HEK293 (cell line): ENCODE measurements around the gene HRK.

Experiments
- CTCF ChIA-PET: fragments of 350-600 bp; formaldehyde crosslinking; extraction: SDS; loops from one replicate; lab custom pipeline; 2021; ENCODE audit warnings: antibody characterized with exemption; lab: Yijun Ruan, JAX
- POLR2A ChIA-PET: fragments of 300-600 bp; formaldehyde crosslinking; extraction: SDS; loops from one replicate; lab custom pipeline; 2020; ENCODE audit warnings: antibody characterized with exemption, inconsistent platforms; lab: Yijun Ruan, JAX
- H3K27ac ChIP-seq: fragments of 200-500 bp; sonication (Bioruptor generic); 2 replicates; pipeline ENCODE4 v1.5.1; 2014; ENCODE audit warnings: low read depth, low read length, control low read depth, inconsistent platforms; ENCODE audit errors: extremely low read depth
- H3K36me3 ChIP-seq, 2 experiments: fragments of 200-500 bp in 1 of 2; sonication (Bioruptor generic) in 1 of 2; 1 replicate in 1 of 2; 2 replicates in 1 of 2; pipeline ENCODE4 v1.5.1; 2014 to 2017; ENCODE audit warnings: inconsistent platforms in 2 of 2, low read length in 2 of 2; ENCODE audit not compliant: control insufficient read depth in 2 of 2, insufficient read depth in 1 of 2
- H3K4me1 ChIP-seq: fragments of 200-500 bp; sonication (Bioruptor generic); 2 replicates; pipeline ENCODE4 v1.5.1; 2014; ENCODE audit warnings: mild to moderate bottlenecking, low read length, inconsistent platforms; ENCODE audit not compliant: control insufficient read depth, insufficient read depth
- H3K4me3 ChIP-seq: 2 replicates; pipeline ENCODE4 v1.5.1; 2011; ENCODE audit warnings: low read depth, mild to moderate bottlenecking, control low read depth, low read length, moderate library complexity
- H3K9me3 ChIP-seq: fragments of 200-500 bp; sonication (Bioruptor generic); 2 replicates; pipeline ENCODE4 v1.5.1; 2014; ENCODE audit warnings: low read depth, low read length, inconsistent platforms; ENCODE audit not compliant: control insufficient read depth, insufficient read depth
- INSM2 ChIP-seq: fragments of 450-650 bp; formaldehyde crosslinking; IDR thresholded peaks from 2 replicates; pipeline ENCODE4 v1.5.1; 2016; ENCODE audit warnings: missing biosample characterization, missing genetic modification characterization
- KLF9 ChIP-seq: fragments of 450-650 bp; formaldehyde crosslinking; IDR thresholded peaks from 2 replicates; pipeline ENCODE4 v1.5.1; 2016; ENCODE audit warnings: missing biosample characterization, missing genetic modification characterization, low read depth
- OVOL3 ChIP-seq: fragments of 450-650 bp; formaldehyde crosslinking; IDR thresholded peaks from 2 replicates; pipeline ENCODE4 v1.5.1; 2016; ENCODE audit warnings: missing biosample characterization, missing genetic modification characterization
- RBAK ChIP-seq: fragments of 450-650 bp; formaldehyde crosslinking; IDR thresholded peaks from 2 replicates; pipeline ENCODE4 v1.5.1; 2016; ENCODE audit warnings: missing biosample characterization, missing genetic modification characterization
- SCRT2 ChIP-seq: fragments of 450-650 bp; formaldehyde crosslinking; IDR thresholded peaks from 2 replicates; pipeline ENCODE4 v1.5.1; 2016; ENCODE audit warnings: missing biosample characterization, missing genetic modification characterization
- SETDB1 ChIP-seq: IDR thresholded peaks from one replicate; pipeline ENCODE4 v1.6.1; 2017; ENCODE audit warnings: mild to moderate bottlenecking, low read length, moderate library complexity, mixed read lengths; ENCODE audit not compliant: insufficient read length
- SP3 ChIP-seq: fragments of 450-650 bp; formaldehyde crosslinking; IDR thresholded peaks from 2 replicates; pipeline ENCODE4 v1.5.1; 2016; ENCODE audit warnings: missing biosample characterization, missing genetic modification characterization
- ZBTB8A ChIP-seq: fragments of 450-650 bp; formaldehyde crosslinking; IDR thresholded peaks from 2 replicates; pipeline ENCODE4 v1.5.1; 2016; ENCODE audit warnings: missing biosample characterization, missing genetic modification characterization
- ZFP37 ChIP-seq: fragments of 450-650 bp; formaldehyde crosslinking; IDR thresholded peaks from 2 replicates; pipeline ENCODE4 v1.5.1; 2016; ENCODE audit warnings: missing biosample characterization, missing genetic modification characterization
- ZIC2 ChIP-seq: fragments of 450-650 bp; formaldehyde crosslinking; IDR thresholded peaks from 2 replicates; pipeline ENCODE4 v1.5.1; 2016; ENCODE audit warnings: missing biosample characterization, missing genetic modification characterization
- ZNF10 ChIP-seq: fragments of 450-650 bp; formaldehyde crosslinking; IDR thresholded peaks from 2 replicates; pipeline ENCODE4 v1.5.1; 2017; ENCODE audit warnings: missing biosample characterization, missing genetic modification characterization
- ZNF175 ChIP-seq: fragments of 450-650 bp; formaldehyde crosslinking; IDR thresholded peaks from 2 replicates; pipeline ENCODE4 v1.5.1; 2016; ENCODE audit warnings: missing biosample characterization, missing genetic modification characterization
- ZNF211 ChIP-seq: fragments of 450-650 bp; formaldehyde crosslinking; IDR thresholded peaks from 2 replicates; pipeline ENCODE4 v1.5.1; 2016; ENCODE audit warnings: low read depth, missing biosample characterization, missing genetic modification characterization
- ZNF23 ChIP-seq: fragments of 450-650 bp; formaldehyde crosslinking; IDR thresholded peaks from 2 replicates; pipeline ENCODE4 v1.5.1; 2016; ENCODE audit warnings: missing biosample characterization, missing genetic modification characterization, borderline replicate concordance
- ZNF335 ChIP-seq: fragments of 450-650 bp; formaldehyde crosslinking; conservative IDR thresholded peaks from 2 replicates; pipeline ENCODE4 v1.5.1; 2016; ENCODE audit warnings: missing biosample characterization, missing genetic modification characterization
- ZNF404 ChIP-seq: fragments of 450-650 bp; formaldehyde crosslinking; IDR thresholded peaks from 2 replicates; pipeline ENCODE4 v1.5.1; 2017; ENCODE audit warnings: missing biosample characterization, missing genetic modification characterization
- ZNF416 ChIP-seq: fragments of 450-650 bp; formaldehyde crosslinking; IDR thresholded peaks from 2 replicates; pipeline ENCODE4 v1.5.1; 2016; ENCODE audit warnings: missing biosample characterization, missing genetic modification characterization
- ZNF501 ChIP-seq: fragments of 450-650 bp; formaldehyde crosslinking; IDR thresholded peaks from 2 replicates; pipeline ENCODE4 v1.5.1; 2016; ENCODE audit warnings: missing biosample characterization, missing genetic modification characterization
- ZNF521 ChIP-seq: fragments of 450-650 bp; formaldehyde crosslinking; IDR thresholded peaks from 2 replicates; pipeline ENCODE4 v1.5.1; 2017; ENCODE audit warnings: missing biosample characterization, mild to moderate bottlenecking, missing genetic modification characterization
- ZNF571 ChIP-seq: fragments of 450-650 bp; formaldehyde crosslinking; IDR thresholded peaks from 2 replicates; pipeline ENCODE4 v1.5.0; 2017; ENCODE audit warnings: missing biosample characterization, missing genetic modification characterization
- ZNF677 ChIP-seq: fragments of 450-650 bp; IDR thresholded peaks from 2 replicates; pipeline ENCODE4 v1.5.0; 2018; ENCODE audit warnings: missing biosample characterization, mild to moderate bottlenecking, missing genetic modification characterization, moderate library complexity
- ZNF777 ChIP-seq: fragments of 450-650 bp; formaldehyde crosslinking; IDR thresholded peaks from 2 replicates; pipeline ENCODE4 v1.5.1; 2017; ENCODE audit warnings: missing biosample characterization, missing genetic modification characterization, borderline replicate concordance
- ZSCAN16 ChIP-seq: fragments of 450-650 bp; formaldehyde crosslinking; IDR thresholded peaks from 2 replicates; pipeline ENCODE4 v1.5.1; 2016; ENCODE audit warnings: missing biosample characterization, missing genetic modification characterization
- TF ChIP-seq, protein P1 (sequence below): fragments of 450-650 bp; formaldehyde crosslinking; conservative IDR thresholded peaks from 2 replicates; pipeline ENCODE4 v1.5.1; 2016; ENCODE audit warnings: low read depth, missing biosample characterization, missing genetic modification characterization
- TF ChIP-seq, protein P2 (sequence below): fragments of 450-650 bp; formaldehyde crosslinking; IDR thresholded peaks from 2 replicates; pipeline ENCODE4 v1.5.1; 2017; ENCODE audit warnings: missing biosample characterization, missing genetic modification characterization
- TF ChIP-seq, protein P3 (sequence below): fragments of 450-650 bp; formaldehyde crosslinking; IDR thresholded peaks from 2 replicates; pipeline ENCODE4 v1.5.1; 2016; ENCODE audit warnings: missing biosample characterization, missing genetic modification characterization
- TF ChIP-seq, protein P4 (sequence below): fragments of 450-650 bp; formaldehyde crosslinking; IDR thresholded peaks from 2 replicates; pipeline ENCODE4 v1.5.1; 2016; ENCODE audit warnings: missing biosample characterization, missing genetic modification characterization

HRK gene

DNA sequence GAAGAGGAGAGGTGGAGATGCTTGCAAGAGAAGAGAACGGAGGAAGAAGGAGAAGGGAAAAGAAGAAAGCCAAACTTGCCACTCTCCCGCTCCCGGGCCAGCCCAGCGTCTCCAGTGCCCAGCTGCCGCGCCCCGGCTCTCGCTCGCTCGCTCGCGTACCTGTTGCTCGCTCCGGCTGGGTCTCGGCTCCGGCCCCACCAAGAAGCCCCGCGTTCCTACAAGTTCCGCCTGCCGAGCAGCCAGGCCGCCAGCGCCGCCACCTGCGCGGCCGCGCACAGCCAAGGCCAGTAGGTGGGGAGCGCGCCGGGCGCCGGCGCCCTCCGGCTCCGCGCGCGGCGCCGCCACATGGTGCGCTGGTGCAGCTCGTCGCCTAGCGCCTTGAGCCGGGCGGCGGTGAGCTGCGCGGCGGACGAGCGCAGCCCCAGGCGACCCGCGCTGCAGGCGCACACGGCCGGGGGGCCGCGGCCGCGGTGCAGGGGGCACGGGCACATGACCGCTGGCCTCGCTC is 370 bp downstream of the HRK start (continued):
- TF ChIP-seq ZNF677 (tag by site-specific recombination) (no peak), SCRT2 (tag by site-specific recombination) (peak; percentile 99), ZIC2 (tag by site-specific recombination) (peak; percentile 55; the same call in 1 of the 2 replicates), ZNF23 (tag by site-specific recombination) (no peak), ZNF501 (tag by site-specific recombination) (peak; percentile 9; the same call in 1 of the 2 replicates), ZNF416 (tag by site-specific recombination) (no peak), ZNF175 (tag by site-specific recombination) (no peak), ZBTB8A (tag by site-specific recombination) (peak; percentile 82), ZSCAN16 (tag by site-specific recombination) (no peak)
- TF ChIP-seq, protein P1, sequence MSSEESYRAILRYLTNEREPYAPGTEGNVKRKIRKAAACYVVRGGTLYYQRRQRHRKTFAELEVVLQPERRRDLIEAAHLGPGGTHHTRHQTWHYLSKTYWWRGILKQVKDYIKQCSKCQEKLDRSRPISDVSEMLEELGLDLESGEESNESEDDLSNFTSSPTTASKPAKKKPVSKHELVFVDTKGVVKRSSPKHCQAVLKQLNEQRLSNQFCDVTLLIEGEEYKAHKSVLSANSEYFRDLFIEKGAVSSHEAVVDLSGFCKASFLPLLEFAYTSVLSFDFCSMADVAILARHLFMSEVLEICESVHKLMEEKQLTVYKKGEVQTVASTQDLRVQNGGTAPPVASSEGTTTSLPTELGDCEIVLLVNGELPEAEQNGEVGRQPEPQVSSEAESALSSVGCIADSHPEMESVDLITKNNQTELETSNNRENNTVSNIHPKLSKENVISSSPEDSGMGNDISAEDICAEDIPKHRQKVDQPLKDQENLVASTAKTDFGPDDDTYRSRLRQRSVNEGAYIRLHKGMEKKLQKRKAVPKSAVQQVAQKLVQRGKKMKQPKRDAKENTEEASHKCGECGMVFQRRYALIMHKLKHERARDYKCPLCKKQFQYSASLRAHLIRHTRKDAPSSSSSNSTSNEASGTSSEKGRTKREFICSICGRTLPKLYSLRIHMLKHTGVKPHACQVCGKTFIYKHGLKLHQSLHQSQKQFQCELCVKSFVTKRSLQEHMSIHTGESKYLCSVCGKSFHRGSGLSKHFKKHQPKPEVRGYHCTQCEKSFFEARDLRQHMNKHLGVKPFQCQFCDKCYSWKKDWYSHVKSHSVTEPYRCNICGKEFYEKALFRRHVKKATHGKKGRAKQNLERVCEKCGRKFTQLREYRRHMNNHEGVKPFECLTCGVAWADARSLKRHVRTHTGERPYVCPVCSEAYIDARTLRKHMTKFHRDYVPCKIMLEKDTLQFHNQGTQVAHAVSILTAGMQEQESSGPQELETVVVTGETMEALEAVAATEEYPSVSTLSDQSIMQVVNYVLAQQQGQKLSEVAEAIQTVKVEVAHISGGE (tag by site-specific recombination) = peak; percentile 31; the same call in 1 of the 2 replicates
- TF ChIP-seq, protein P2, sequence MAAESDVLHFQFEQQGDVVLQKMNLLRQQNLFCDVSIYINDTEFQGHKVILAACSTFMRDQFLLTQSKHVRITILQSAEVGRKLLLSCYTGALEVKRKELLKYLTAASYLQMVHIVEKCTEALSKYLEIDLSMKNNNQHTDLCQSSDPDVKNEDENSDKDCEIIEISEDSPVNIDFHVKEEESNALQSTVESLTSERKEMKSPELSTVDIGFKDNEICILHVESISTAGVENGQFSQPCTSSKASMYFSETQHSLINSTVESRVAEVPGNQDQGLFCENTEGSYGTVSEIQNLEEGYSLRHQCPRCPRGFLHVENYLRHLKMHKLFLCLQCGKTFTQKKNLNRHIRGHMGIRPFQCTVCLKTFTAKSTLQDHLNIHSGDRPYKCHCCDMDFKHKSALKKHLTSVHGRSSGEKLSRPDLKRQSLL (tag by site-specific recombination) = peak; percentile 27; the same call in 1 of the 2 replicates

DNA sequence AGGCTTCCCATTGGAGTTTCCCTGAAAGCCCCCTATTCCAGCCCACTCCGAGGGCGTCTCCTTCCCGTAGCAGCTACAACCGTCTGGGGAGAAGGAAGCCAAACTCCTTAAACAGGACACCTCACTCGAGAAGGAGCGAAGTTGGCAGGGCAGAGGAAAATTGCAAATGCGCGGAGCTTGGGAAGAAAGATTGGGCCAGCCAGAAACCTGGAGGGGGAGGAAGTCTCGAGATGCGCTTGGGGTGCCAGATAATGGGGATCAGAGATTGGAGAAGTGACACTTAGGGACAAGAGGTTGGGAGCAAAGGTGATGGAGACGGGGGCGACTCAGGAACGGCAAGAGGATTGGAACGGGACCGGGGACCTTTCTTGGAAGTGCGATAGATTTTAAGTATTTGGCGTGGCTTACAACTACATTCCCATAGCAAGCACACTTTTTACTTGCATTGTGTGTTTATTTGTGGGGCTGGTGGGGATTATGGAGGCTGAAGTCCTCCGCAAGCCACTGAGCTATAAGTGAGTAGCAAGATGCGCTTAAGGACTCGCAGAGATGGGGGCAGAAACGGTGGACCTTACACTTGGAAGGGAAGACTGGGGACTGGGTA is 926 bp downstream of the HRK start:
- H3K9me3 ChIP-seq = no peaks in the 10 kb centered on the region
- peaks cover 10% of the 10 kb centered on the region for H3K4me1 ChIP-seq
- CTCF ChIA-PET = interaction anchor here (0.6 to 2.7 kb wide), 7 partner anchors 16 to 177 kb away, joined by 3 to 31 read pairs (median 3); no protein-coding TSS in a partner anchor
- H3K27ac ChIP-seq = peak overlapping the region; percentile 84; the same call in 1 of the 2 replicates
- POLR2A ChIA-PET = interaction anchor here (1.4 to 1.7 kb wide), 3 partner anchors 17 to 142 kb away, joined by 3 to 7 read pairs (median 5); partner anchors contain the start of genes RNFT2 and SPRING1
- peak overlapping the region; percentile 49 for H3K4me3 ChIP-seq
- H3K36me3 ChIP-seq = no peaks in the 10 kb centered on the region; a peak in 1 of 3 replicates
- TF ChIP-seq ZFP37 (tag by site-specific recombination) = 0 out of 2 replicates have a peak, but pooled peaks have one; percentile 17
- TF ChIP-seq ZNF521 (tag by site-specific recombination) = no peak
- TF ChIP-seq, protein P3, sequence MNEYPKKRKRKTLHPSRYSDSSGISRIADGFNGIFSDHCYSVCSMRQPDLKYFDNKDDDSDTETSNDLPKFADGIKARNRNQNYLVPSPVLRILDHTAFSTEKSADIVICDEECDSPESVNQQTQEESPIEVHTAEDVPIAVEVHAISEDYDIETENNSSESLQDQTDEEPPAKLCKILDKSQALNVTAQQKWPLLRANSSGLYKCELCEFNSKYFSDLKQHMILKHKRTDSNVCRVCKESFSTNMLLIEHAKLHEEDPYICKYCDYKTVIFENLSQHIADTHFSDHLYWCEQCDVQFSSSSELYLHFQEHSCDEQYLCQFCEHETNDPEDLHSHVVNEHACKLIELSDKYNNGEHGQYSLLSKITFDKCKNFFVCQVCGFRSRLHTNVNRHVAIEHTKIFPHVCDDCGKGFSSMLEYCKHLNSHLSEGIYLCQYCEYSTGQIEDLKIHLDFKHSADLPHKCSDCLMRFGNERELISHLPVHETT (tag by site-specific recombination) = 0 out of 2 replicates have a peak, but pooled peaks have one; percentile 17
- TF ChIP-seq KLF9 (tag by site-specific recombination) = no peak
- no peak for TF ChIP-seq ZNF211 (tag by site-specific recombination)
- no peak for TF ChIP-seq SP3 (tag by site-specific recombination)
- TF ChIP-seq ZNF335 (tag by site-specific recombination) = peak; percentile 32; the same call in 1 of the 2 replicates
- no peak for TF ChIP-seq ZNF777 (tag by site-specific recombination)
- no peak for TF ChIP-seq OVOL3 (tag by site-specific recombination)
- TF ChIP-seq, protein P4, sequence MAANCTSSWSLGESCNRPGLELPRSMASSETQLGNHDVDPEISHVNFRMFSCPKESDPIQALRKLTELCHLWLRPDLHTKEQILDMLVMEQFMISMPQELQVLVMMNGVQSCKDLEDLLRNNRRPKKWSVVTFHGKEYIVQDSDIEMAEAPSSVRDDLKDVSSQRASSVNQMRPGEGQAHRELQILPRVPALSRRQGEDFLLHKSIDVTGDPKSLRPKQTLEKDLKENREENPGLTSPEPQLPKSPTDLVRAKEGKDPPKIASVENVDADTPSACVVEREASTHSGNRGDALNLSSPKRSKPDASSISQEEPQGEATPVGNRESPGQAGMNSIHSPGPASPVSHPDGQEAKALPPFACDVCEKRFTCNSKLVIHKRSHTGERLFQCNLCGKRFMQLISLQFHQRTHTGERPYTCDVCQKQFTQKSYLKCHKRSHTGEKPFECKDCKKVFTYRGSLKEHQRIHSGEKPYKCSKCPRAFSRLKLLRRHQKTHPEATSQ = no peak
- no peak for TF ChIP-seq INSM2 (tag by site-specific recombination)
- no peak for TF ChIP-seq ZNF571
- TF ChIP-seq SETDB1 = no peak
- TF ChIP-seq RBAK = no peak
- TF ChIP-seq ZNF404 (tag by site-specific recombination) = no peak
- TF ChIP-seq ZNF10 (tag by site-specific recombination) = no peak
